Neural crest cell (in vitro differentiated cells): Measurements from ENCODE around the gene COL15A1. TPM values are rescaled to one million over a fixed set of nuclear protein-coding genes. Genes with fewer than 3 reads are reported as not detected.

Experiments
- DNase-seq: peaks from one replicate; pipeline ENCODE4 v3.0.0; 2021; ENCODE audit warnings: low read depth, mixed read lengths, low spot score
- H3K27ac Mint-ChIP-seq: one replicate; pipeline ENCODE4 v1.8.0; 2021; ENCODE audit warnings: mild to moderate bottlenecking, mixed read lengths; ENCODE audit not compliant: unreplicated experiment
- H3K27me3 Mint-ChIP-seq: 2 replicates; pipeline ENCODE4 v1.8.0; 2021; ENCODE audit warnings: low read depth, mild to moderate bottlenecking, mixed read lengths
- H3K36me3 Mint-ChIP-seq: 2 replicates; pipeline ENCODE4 v1.8.0; 2021; ENCODE audit warnings: low read depth, mild to moderate bottlenecking, mixed read lengths
- H3K4me1 Mint-ChIP-seq: 2 replicates; pipeline ENCODE4 v1.8.0; 2021; ENCODE audit warnings: mixed read lengths
- H3K4me3 Mint-ChIP-seq: one replicate; pipeline ENCODE4 v1.8.0; 2021; ENCODE audit warnings: mild to moderate bottlenecking, mixed read lengths
- H3K9me3 Mint-ChIP-seq: 2 replicates; pipeline ENCODE4 v1.8.0; 2021; ENCODE audit warnings: mixed read lengths
- total RNA-seq: library from RNA; stranded (reverse); gene quantifications from 2 replicates; pipeline ENCODE4 v1.2.1, GENCODE V29; 2021
- TF ChIP-seq, protein P1 (sequence below): fragments of 200-600 bp; sonication (generic); conservative IDR thresholded peaks from 2 replicates; pipeline ENCODE4 v1.5.0; 2021; ENCODE audit warnings: antibody characterized with exemption, mild to moderate bottlenecking

Gene COL15A1
- total RNA-seq, 1 donor from 2014 or later, result 0.33 TPM

GRCh38 chr9:98997604-98998003 is 53.9 kb downstream of the COL15A1 start:
- Mint-ChIP-seq H3K4me3 (no peak overlapping the region), H3K9me3 (no peaks in the 10 kb centered on the region), H3K4me1 (peaks cover 17% of the 10 kb centered on the region), H3K36me3 (no peaks in the 10 kb centered on the region), H3K27ac (no peak overlapping the region), H3K27me3 (peaks cover 16% of the 10 kb centered on the region)
- TF ChIP-seq, protein P1, sequence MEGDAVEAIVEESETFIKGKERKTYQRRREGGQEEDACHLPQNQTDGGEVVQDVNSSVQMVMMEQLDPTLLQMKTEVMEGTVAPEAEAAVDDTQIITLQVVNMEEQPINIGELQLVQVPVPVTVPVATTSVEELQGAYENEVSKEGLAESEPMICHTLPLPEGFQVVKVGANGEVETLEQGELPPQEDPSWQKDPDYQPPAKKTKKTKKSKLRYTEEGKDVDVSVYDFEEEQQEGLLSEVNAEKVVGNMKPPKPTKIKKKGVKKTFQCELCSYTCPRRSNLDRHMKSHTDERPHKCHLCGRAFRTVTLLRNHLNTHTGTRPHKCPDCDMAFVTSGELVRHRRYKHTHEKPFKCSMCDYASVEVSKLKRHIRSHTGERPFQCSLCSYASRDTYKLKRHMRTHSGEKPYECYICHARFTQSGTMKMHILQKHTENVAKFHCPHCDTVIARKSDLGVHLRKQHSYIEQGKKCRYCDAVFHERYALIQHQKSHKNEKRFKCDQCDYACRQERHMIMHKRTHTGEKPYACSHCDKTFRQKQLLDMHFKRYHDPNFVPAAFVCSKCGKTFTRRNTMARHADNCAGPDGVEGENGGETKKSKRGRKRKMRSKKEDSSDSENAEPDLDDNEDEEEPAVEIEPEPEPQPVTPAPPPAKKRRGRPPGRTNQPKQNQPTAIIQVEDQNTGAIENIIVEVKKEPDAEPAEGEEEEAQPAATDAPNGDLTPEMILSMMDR, result no peak
- no peak for DNase-seq

DNA sequence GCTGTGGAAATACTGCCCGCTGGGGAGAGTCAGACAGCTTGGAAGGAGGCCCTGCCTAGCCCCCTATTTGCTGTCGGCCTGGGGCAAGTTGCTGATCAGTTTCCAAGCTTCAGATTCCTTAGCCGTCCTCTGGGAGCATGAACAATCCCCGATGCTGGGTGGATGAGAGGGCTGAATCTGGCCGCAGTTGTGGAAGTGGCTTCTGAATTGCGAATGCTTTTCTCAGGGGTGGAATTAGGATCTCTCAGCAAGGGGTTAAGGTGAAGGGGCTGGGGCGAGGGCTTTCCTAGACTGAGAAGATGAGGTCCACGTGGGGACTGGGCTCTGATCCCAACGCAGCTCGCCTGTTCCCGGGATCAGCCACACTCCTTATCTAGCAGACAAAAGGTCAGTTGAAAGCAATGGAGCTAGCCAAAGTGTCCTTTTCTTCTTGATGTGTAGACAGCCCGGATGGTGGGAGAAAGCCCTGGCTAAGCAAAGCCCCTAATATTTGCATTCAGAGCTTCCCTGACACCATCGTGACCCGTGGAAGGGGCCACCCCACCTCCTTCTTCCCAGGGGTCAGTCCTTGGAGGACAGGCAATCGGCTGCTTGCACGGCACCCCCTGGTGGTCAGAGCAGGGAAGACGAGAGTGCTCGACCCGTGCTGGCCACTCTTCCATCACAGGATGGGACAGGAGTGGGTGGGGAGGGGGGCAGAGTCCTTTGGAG is 54.9 kb downstream of the COL15A1 start:
- Mint-ChIP-seq H3K27me3 (peaks cover 16% of the 10 kb centered on the region), H3K4me1 (peaks cover 17% of the 10 kb centered on the region), H3K4me3 (no peak overlapping the region), H3K27ac (peak overlapping the region; percentile 78), H3K36me3 (no peaks in the 10 kb centered on the region), H3K9me3 (no peaks in the 10 kb centered on the region)
- DNase-seq, result peak; percentile 89
- TF ChIP-seq, protein P1, result peak; percentile 85

- Mint-ChIP-seq H3K27ac (no peak overlapping the region), H3K4me1 (peaks cover 17% of the 10 kb centered on the region), H3K36me3 (no peaks in the 10 kb centered on the region), H3K4me3 (no peak overlapping the region), H3K9me3 (no peaks in the 10 kb centered on the region), H3K27me3 (peaks cover 16% of the 10 kb centered on the region)
- DNase-seq, result no peak
- TF ChIP-seq, protein P1, result peak; percentile 16
These were observed 55.4 kb downstream of the COL15A1 start for GRCh38 chr9:98999152-98999525.

DNA sequence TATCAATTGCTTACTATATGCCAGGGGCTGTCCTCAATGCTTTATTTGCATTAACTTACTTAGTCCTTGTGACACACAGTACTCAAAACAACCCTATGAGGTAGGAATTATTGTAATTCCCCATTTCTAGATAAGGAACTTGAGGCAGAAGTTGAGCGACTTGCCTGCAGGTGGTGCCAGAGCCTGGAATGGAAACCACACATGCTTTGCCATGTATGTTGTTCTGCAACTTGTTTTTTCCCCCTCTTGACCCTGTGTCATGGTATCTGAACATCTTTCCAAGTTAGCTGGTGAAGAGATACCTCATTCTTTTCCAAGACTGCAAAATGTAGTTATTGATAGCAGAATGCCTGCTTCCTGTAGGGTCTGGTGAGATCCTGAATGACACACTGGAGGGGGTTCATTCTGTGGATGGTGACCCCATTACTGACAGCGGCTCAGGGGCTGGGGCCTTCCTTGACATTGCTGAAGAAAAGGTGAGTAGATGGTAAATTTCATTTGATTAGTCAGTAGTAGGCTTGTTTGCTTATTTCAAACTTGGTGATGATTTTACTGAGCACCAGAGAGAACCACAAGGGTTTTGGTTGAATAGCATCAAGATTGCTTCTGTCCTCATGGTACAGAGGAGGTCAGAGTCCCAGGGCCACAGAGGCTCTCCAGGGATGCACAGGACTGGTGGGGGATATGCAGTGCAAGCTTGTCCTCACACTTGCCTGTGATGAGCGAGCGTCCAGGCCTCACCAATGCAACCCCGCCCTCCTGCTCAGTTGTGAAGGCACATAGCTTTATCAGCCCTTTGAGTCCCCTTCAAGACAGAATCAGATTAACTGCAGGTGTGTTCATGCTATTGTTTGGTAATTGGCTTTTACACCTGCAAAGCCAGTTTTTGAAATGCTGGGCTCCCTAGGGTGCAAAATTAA is 57.0 kb downstream of the COL15A1 start:
- no peaks in the 10 kb centered on the region for H3K9me3 Mint-ChIP-seq

DNA sequence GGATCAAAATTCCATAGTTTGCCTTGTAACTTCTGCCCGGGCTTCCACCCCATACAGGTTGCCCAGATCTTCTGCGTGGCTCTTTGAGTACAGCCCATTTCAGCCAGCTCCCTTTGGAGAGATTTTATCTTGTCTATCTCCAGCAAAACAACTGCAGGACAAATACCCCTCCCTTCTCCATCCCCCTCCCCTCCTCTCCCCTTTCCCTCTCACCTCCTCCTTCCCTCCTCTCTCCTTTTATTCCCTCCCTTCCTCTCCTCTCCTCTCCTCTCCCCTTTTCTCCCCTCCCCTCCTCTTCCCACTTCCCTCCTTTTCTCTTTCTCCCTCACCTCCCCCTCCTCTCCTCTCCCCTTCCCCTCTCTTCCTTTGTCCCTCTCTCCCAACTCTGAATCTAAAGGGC is 58.2 kb downstream of the COL15A1 start:
- DNase-seq, result no peak
- no peaks in the 10 kb centered on the region for H3K9me3 Mint-ChIP-seq
- peaks cover 6% of the 10 kb centered on the region for H3K27me3 Mint-ChIP-seq
- no peak overlapping the region for H3K27ac Mint-ChIP-seq
- TF ChIP-seq, protein P1, result no peak
- H3K36me3 Mint-ChIP-seq, result no peaks in the 10 kb centered on the region
- peaks cover 17% of the 10 kb centered on the region for H3K4me1 Mint-ChIP-seq
- no peak overlapping the region for H3K4me3 Mint-ChIP-seq

More for the DNA sequence above, 57.0 kb downstream of the COL15A1 start:
- Mint-ChIP-seq H3K4me1 (peaks cover 17% of the 10 kb centered on the region), H3K36me3 (no peaks in the 10 kb centered on the region), H3K4me3 (no peak overlapping the region), H3K27me3 (peaks cover 14% of the 10 kb centered on the region), H3K27ac (no peak overlapping the region)
- peak; percentile 29 for DNase-seq
- TF ChIP-seq, protein P1, result peak; percentile 74
